Neuronal stem cell (in vitro differentiated cells): ENCODE data around the gene TLL2.
A peak's percentile ranks its signal among the peaks of the same experiment; 100 is the strongest.

Source experiments
- DNase-seq: peaks from one replicate; pipeline ENCODE4 v3.0.0-alpha.2; 2013; ENCODE audit warnings: low spot score
- H2AFZ ChIP-seq: one replicate; pipeline ENCODE4 v1.6.1; 2013; ENCODE audit warnings: mild to moderate bottlenecking, low read length, inconsistent platforms
- H2AK5ac ChIP-seq: 2 replicates; pipeline ENCODE4 v1.6.1; 2013; ENCODE audit warnings: low read depth, mild to moderate bottlenecking, inconsistent platforms, low read length, moderate library complexity, mixed read lengths
- H2BK120ac ChIP-seq: 2 replicates; pipeline ENCODE4 v1.6.1; 2013; ENCODE audit warnings: low read depth, mild to moderate bottlenecking, inconsistent platforms, low read length, moderate library complexity, mixed read lengths
- H2BK12ac ChIP-seq: one replicate; pipeline ENCODE4 v1.6.1; 2013; ENCODE audit warnings: low read length, inconsistent platforms
- H2BK15ac ChIP-seq: 2 replicates; pipeline ENCODE4 v1.6.1; 2013; ENCODE audit warnings: mild to moderate bottlenecking, low read length, inconsistent platforms, mixed read lengths
- H2BK5ac ChIP-seq: one replicate; pipeline ENCODE4 v1.6.1; 2013; ENCODE audit warnings: inconsistent platforms, mild to moderate bottlenecking, low read length, moderate library complexity
- H3K14ac ChIP-seq: one replicate; pipeline ENCODE4 v1.6.1; 2013; ENCODE audit warnings: low read length, inconsistent platforms
- H3K18ac ChIP-seq: 2 replicates; pipeline ENCODE4 v1.6.1; 2013; ENCODE audit warnings: low read length, inconsistent platforms
- H3K23ac ChIP-seq: 2 replicates; pipeline ENCODE4 v1.6.1; 2013; ENCODE audit warnings: low read depth, mild to moderate bottlenecking, mixed read lengths, low read length, inconsistent platforms; ENCODE audit not compliant: poor library complexity
- H3K27ac ChIP-seq: replicated peaks from 3 replicates; pipeline ENCODE4 v1.5.1; 2013; ENCODE audit warnings: low read length, inconsistent platforms
- H3K27me3 ChIP-seq, 3 experiments: 2 replicates each; pipeline ENCODE4 v1.6.1; 2013; ENCODE audit warnings: low read length in 3 of 3, mild to moderate bottlenecking in 2 of 3, inconsistent platforms in 1 of 3, low read depth in 1 of 3, mixed read lengths in 1 of 3, moderate library complexity in 1 of 3; ENCODE audit not compliant: control insufficient read depth in 3 of 3, insufficient read depth in 3 of 3
- H3K36me3 ChIP-seq, 2 donors: replicated peaks in 1 of 2; 2 replicates each; pipeline ENCODE4 v1.6.1; 2013; ENCODE audit warnings: low read length in 2 of 2; ENCODE audit not compliant: control insufficient read depth in 2 of 2, insufficient read depth in 2 of 2
- H3K4ac ChIP-seq: 2 replicates; pipeline ENCODE4 v1.6.1; 2013; ENCODE audit warnings: inconsistent platforms, mild to moderate bottlenecking, low read length, moderate library complexity
- H3K4me1 ChIP-seq, 2 donors: 1 replicate in 1 of 2; 2 replicates in 1 of 2; pipeline ENCODE4 v1.6.1; 2013; ENCODE audit warnings: low read length in 2 of 2, low read depth in 1 of 2; ENCODE audit not compliant: control insufficient read depth in 2 of 2, insufficient read depth in 1 of 2
- H3K4me2 ChIP-seq: one replicate; pipeline ENCODE4 v1.6.1; 2013; ENCODE audit warnings: mild to moderate bottlenecking, low read length, inconsistent platforms; ENCODE audit not compliant: insufficient read depth, poor library complexity, severe bottlenecking
- H3K4me3 ChIP-seq, 2 donors: 2 replicates each; pipeline ENCODE4 v1.5.1; 2013; ENCODE audit warnings: low read length in 2 of 2, mild to moderate bottlenecking in 2 of 2, inconsistent platforms in 1 of 2, moderate library complexity in 1 of 2
- H3K79me1 ChIP-seq: one replicate; pipeline ENCODE4 v1.6.1; 2013; ENCODE audit warnings: low read depth, mild to moderate bottlenecking, inconsistent platforms, low read length, moderate library complexity
- H3K9ac ChIP-seq: one replicate; pipeline ENCODE4 v1.6.1; 2013; ENCODE audit warnings: mild to moderate bottlenecking, low read depth, low read length, inconsistent platforms; ENCODE audit not compliant: poor library complexity
- H3K9me3 ChIP-seq, 2 donors: replicated peaks in 1 of 2; 2 replicates each; pipeline versions ENCODE3 to v1.6.1; 2013; ENCODE audit warnings: low read length in 2 of 2, mild to moderate bottlenecking in 2 of 2, inconsistent platforms in 1 of 2, low read depth in 1 of 2, mixed read lengths in 1 of 2, moderate library complexity in 1 of 2; ENCODE audit not compliant: control insufficient read depth in 2 of 2, insufficient read depth in 1 of 2
- H4K8ac ChIP-seq: one replicate; pipeline ENCODE4 v1.6.1; 2013; ENCODE audit warnings: low read depth, mild to moderate bottlenecking, inconsistent platforms, low read length, moderate library complexity
- H4K91ac ChIP-seq: one replicate; pipeline ENCODE4 v1.6.1; 2013; ENCODE audit warnings: low read length, low read depth, mild to moderate bottlenecking, inconsistent platforms; ENCODE audit not compliant: poor library complexity
- WGBS, 2 donors: extraction: QIAGEN DNeasy Blood & Tissue Kit; methylation state at CpG; one replicate each; pipeline ENCODE4 v1.1.7; 2013; ENCODE audit warnings: missing lambda C conversion rate in 2 of 2, mixed read lengths in 1 of 2; ENCODE audit not compliant: insufficient read length in 2 of 2, insufficient replicate concordance in 1 of 2; ENCODE audit errors: extremely low coverage in 2 of 2; 5-methylcytosine and 5-hydroxymethylcytosine counted together

Gene TLL2

DNA sequence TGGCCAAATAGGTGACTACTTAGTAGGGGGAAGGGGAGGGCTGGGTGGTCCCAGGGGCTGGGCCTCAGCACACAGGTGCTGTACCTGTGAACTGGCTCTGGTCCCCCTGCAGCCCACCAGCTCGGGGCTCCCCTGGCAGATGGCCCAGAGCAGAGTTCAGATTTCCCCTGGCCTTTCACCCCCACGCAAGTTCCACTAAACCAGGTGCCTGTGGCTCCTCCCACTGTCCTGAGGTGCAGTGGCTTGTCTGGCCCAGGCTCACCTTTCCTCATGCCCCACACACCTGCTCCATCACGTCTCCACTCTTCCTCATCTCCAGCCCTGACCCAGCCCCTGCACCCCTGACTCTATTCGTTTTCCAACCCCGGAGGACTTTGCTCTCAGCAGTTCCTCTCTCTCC, 107.6 kb downstream of the TLL2 start:
- H3K4me3 ChIP-seq, result no peak overlapping the region
- no peak overlapping the region for H3K4me2 ChIP-seq
- no peak overlapping the region for H2BK120ac ChIP-seq
- H3K23ac ChIP-seq, result no peak overlapping the region
- peaks cover 2 to 8% of the 10 kb centered on the region in 2 donors for H3K4me1 ChIP-seq
- H4K91ac ChIP-seq, result no peak overlapping the region
- no peak for DNase-seq
- H3K14ac ChIP-seq, result no peak overlapping the region
- peaks cover 0 to 31% (median 0%) of the 10 kb centered on the region in 3 experiments for H3K27me3 ChIP-seq
- no peak overlapping the region for H3K4ac ChIP-seq
- H3K27ac ChIP-seq, result no peak overlapping the region
- no peak overlapping the region for H2AFZ ChIP-seq
- H2BK15ac ChIP-seq, result peak overlapping the region; percentile 45
- H2AK5ac ChIP-seq, result peak overlapping the region; percentile 44
- no CpG with 5 or more reads among the region's 5 CpGs for WGBS, 2 donors
- H3K79me1 ChIP-seq, result no peaks in the 10 kb centered on the region
- no peak overlapping the region for H4K8ac ChIP-seq
- no peak overlapping the region for H2BK12ac ChIP-seq
- no peak overlapping the region for H2BK5ac ChIP-seq
- H3K18ac ChIP-seq, result no peak overlapping the region
- H3K36me3 ChIP-seq, result no peaks in the 10 kb centered on the region
- no peaks in the 10 kb centered on the region for H3K9me3 ChIP-seq
- H3K9ac ChIP-seq, result no peak overlapping the region

DNA sequence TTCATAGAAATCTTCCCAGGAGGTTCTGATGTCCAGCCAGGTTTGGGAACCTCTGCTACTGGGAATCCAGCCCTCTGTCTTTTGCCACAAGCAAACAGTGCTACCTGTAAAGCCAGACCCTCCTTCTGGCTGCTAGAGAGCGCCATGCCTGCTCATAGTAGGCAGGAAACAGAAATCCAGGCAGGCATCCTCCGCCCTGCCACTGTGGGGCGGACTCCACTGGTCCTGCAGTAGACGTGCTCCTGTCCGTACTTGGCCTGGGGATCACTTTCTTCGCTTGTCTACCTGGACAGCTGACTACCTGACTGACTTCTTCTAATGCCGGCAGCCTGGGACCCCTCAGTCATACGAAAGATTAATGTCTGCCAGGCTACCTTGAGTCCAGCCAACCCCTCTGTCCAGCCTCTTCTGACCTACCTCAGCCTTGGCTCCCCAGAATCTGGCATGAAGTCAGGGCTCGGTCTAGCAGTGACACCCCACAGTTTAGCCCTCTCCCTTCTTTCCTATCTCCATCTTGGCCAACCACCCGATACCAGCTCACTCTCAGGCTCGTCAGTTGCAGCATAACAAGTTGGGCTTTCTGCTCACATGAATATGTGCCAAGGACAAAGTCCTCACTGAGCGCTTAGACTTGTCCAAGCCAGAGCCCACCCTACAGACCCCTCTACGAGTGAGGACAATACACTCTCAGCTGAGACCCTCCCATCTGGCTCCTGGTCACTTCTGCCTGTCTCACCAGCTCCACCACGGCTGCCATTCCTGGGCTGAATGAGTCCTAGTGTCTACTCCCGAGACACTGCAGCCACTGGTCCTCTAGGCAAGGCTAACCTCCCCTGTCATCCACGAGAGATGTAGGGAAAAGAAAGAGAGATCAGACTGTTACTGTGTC, 111.1 kb downstream of the TLL2 start:
- Histone ChIP-seq H3K23ac (no peak overlapping the region), H3K79me1 (no peaks in the 10 kb centered on the region), H2AFZ (no peak overlapping the region), H3K4me2 (no peak overlapping the region), H3K27me3 (peaks cover 0 to 52% (median 0%) of the 10 kb centered on the region in 3 experiments), H3K4ac (no peak overlapping the region), H3K27ac (no peak overlapping the region), H2AK5ac (peak overlapping the region; percentile 27), H2BK5ac (no peak overlapping the region), H4K91ac (no peak overlapping the region), H3K4me3 (no peak overlapping the region), H2BK120ac (no peak overlapping the region), H3K36me3 (no peaks in the 10 kb centered on the region), H2BK15ac (no peak overlapping the region), H3K14ac (no peak overlapping the region), H3K9ac (no peak overlapping the region), H2BK12ac (no peak overlapping the region), H3K9me3 (no peaks in the 10 kb centered on the region), H3K18ac (no peak overlapping the region), H4K8ac (no peak overlapping the region), H3K4me1 (peaks cover 3 to 10% of the 10 kb centered on the region in 2 donors)
- DNase-seq, result no peak
- no CpG with 5 or more reads among the region's 16 CpGs for WGBS, 2 donors

DNA sequence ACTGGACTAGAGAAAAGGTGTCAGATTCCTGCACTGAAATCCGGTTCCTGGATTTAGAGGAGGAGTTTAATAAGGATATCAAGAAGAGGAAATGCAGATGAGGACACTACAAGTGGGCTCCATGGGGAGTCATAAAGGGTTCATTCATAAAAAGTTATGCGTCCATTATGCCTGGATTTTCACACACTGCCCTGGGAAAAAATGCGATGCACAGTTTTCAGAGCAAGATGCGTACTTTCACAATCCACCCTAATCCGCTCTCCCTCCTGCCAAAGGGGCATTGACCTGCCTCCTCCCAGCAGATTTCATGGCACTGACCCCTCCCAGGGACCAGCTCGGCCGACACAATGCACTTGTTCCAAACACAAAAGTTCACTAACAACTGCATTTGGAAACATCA, 112.7 kb downstream of the TLL2 start:
- Histone ChIP-seq H2BK5ac (no peak overlapping the region), H3K27me3 (peaks cover 0 to 66% (median 0%) of the 10 kb centered on the region in 3 experiments), H2BK120ac (no peak overlapping the region), H3K9me3 (no peaks in the 10 kb centered on the region), H2AK5ac (no peak overlapping the region), H4K91ac (no peak overlapping the region), H3K4me2 (no peak overlapping the region), H3K9ac (no peak overlapping the region), H3K4me1 (peaks cover 3 to 13% of the 10 kb centered on the region in 2 donors), H3K4me3 (no peak overlapping the region), H2BK15ac (no peak overlapping the region), H3K27ac (no peak overlapping the region), H3K18ac (no peak overlapping the region), H2BK12ac (no peak overlapping the region), H3K79me1 (no peaks in the 10 kb centered on the region), H3K23ac (no peak overlapping the region), H4K8ac (no peak overlapping the region), H3K4ac (no peak overlapping the region), H3K36me3 (no peaks in the 10 kb centered on the region), H3K14ac (no peak overlapping the region), H2AFZ (no peak overlapping the region)
- no peak for DNase-seq
- WGBS, 2 donors, result no CpG with 5 or more reads among the region's 7 CpGs

DNA sequence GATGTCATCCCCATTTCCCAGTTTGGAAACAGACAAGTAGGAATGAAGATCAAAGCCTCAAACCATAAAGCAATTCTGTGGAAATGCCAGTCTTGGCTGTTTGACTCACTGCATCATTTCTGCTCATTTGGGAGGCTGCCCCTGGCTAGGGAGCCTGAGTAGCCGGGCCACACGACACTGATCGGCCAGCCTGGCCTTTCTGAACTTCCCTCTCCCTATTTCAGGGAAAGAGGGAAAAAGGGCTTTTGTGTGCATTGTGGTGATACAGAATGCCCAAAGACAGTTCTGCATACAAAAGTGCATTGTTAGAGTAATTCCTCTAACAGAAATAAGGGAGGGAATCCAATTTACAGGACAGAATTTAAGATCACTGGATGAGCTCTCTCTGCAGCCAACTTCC, 113.3 kb downstream of the TLL2 start:
- Histone ChIP-seq H3K4me3 (no peak overlapping the region), H3K14ac (no peak overlapping the region), H2AFZ (no peak overlapping the region), H2AK5ac (no peak overlapping the region), H3K4ac (no peak overlapping the region), H4K8ac (no peak overlapping the region), H3K4me1 (peaks cover 3 to 13% of the 10 kb centered on the region in 2 donors), H3K23ac (no peak overlapping the region), H3K9ac (no peak overlapping the region), H2BK5ac (no peak overlapping the region), H2BK12ac (no peak overlapping the region), H3K9me3 (no peaks in the 10 kb centered on the region), H2BK15ac (no peak overlapping the region), H3K27ac (no peak overlapping the region), H3K79me1 (no peaks in the 10 kb centered on the region), H2BK120ac (no peak overlapping the region), H3K36me3 (no peaks in the 10 kb centered on the region), H3K18ac (no peak overlapping the region), H4K91ac (no peak overlapping the region), H3K4me2 (no peak overlapping the region), H3K27me3 (peaks cover 0 to 67% (median 0%) of the 10 kb centered on the region in 3 experiments)
- DNase-seq, result no peak
- WGBS, 2 donors, result no CpG with 5 or more reads among the region's 3 CpGs
